K562 (cell line): ENCODE measurements around the gene TEX101. TPM values are rescaled to one million over a fixed set of nuclear protein-coding genes. Genes with fewer than 3 reads are reported as not detected.
A peak's percentile ranks its signal among the peaks of the same experiment; 100 is the strongest.

ENCODE experiments used
- ATAC-seq: fragments of 200-7000 bp; cut with Tn5 transposase; 3 replicates; pipeline ENCODE4 v1.9.1; 2020; ENCODE audit warnings: moderate library complexity
- BruUV-seq: library from RNA; stranded (reverse); fragments of 400-500 nt; replicated peaks from 2 replicates; lab custom pipeline; 2021; lab: Mats Ljungman, UMichigan
- CTCF ChIA-PET: fragments of 300-600 bp; formaldehyde crosslinking; extraction: SDS; loops from one replicate; lab custom pipeline; 2021; ENCODE audit warnings: low intra/inter-chr PET ratio; lab: Yijun Ruan, JAX
- POLR2A ChIA-PET: fragments of 300-600, 350-650 bp; sonication (Branson Sonifier 250); formaldehyde crosslinking; extraction: SDS; loops from one replicate; lab custom pipeline; 2021; ENCODE audit warnings: antibody characterized with exemption, inconsistent platforms; lab: Yijun Ruan, JAX
- DNase-seq, 4 experiments: peaks; one replicate each; pipeline versions ENCODE4 v3.0.0 to v3.0.0-alpha.2; 2011 to 2018; ENCODE audit warnings: low spot score in 3 of 4, mixed read lengths in 3 of 4; ENCODE audit errors: extremely low read depth in 1 of 4
- FAIRE-seq: peaks from 2 replicates; lab custom pipeline; 2011; peaks lifted over from hg19 to GRCh38; lab: Jason Lieb, UNC
- H2AFZ ChIP-seq: 2 replicates; pipeline ENCODE4 v1.6.0; 2011; ENCODE audit warnings: low read depth, low read length, control low read depth, inconsistent platforms
- H3K27ac ChIP-seq: fragments of 200-600 bp; 3 replicates; pipeline ENCODE4 v1.8.0; 2011; ENCODE audit warnings: low read depth, mild to moderate bottlenecking, control low read depth, inconsistent platforms, low read length, moderate library complexity, mixed read lengths; ENCODE audit errors: extremely low read depth
- H3K27me3 ChIP-seq, 2 experiments: fragments of 300-600 bp in 1 of 2; 2 replicates in 1 of 2; 3 replicates in 1 of 2; pipeline versions ENCODE4 v1.6.0 to v1.8.0; 2011; ENCODE audit warnings: inconsistent platforms in 2 of 2, low read length in 2 of 2, mild to moderate bottlenecking in 1 of 2, mixed read lengths in 1 of 2, moderate library complexity in 1 of 2; ENCODE audit not compliant: control insufficient read depth in 2 of 2, insufficient read depth in 2 of 2
- H3K36me3 ChIP-seq: fragments of 300-600 bp; 3 replicates; pipeline ENCODE4 v1.8.0; 2011; ENCODE audit warnings: mild to moderate bottlenecking, low read length, inconsistent platforms; ENCODE audit not compliant: control insufficient read depth, insufficient read depth
- H3K4me1 ChIP-seq, 2 experiments: fragments of 200-600 bp in 1 of 2; replicated peaks in 1 of 2; 2 replicates in 1 of 2; 3 replicates in 1 of 2; pipeline versions ENCODE4 v1.5.1 to v1.8.0; 2011; ENCODE audit warnings: inconsistent platforms in 2 of 2, low read length in 2 of 2, mild to moderate bottlenecking in 1 of 2, mixed read lengths in 1 of 2, moderate library complexity in 1 of 2; ENCODE audit not compliant: control insufficient read depth in 2 of 2, insufficient read depth in 2 of 2
- H3K4me2 ChIP-seq: 2 replicates; pipeline ENCODE4 v1.6.1; 2011; ENCODE audit warnings: low read length, control low read depth, inconsistent platforms, mixed read lengths; ENCODE audit not compliant: insufficient read depth
- H3K4me3 ChIP-seq: fragments of 200-600 bp; sonication (generic), shearing (Covaris generic); 2 replicates; pipeline ENCODE4 v1.5.1; 2016; ENCODE audit warnings: control low read depth, inconsistent platforms
- H3K79me2 ChIP-seq: fragments of 200-600 bp; 3 replicates; pipeline ENCODE4 v1.8.0; 2011; ENCODE audit warnings: low read length, inconsistent platforms; ENCODE audit not compliant: control insufficient read depth, insufficient read depth
- H3K9ac ChIP-seq, 2 experiments: 2 replicates each; pipeline versions ENCODE4 v1.6.0 to v1.6.1; 2011; ENCODE audit warnings: low read depth in 2 of 2, low read length in 2 of 2, control low read depth in 1 of 2, inconsistent platforms in 1 of 2, mild to moderate bottlenecking in 1 of 2, mixed read lengths in 1 of 2; ENCODE audit not compliant: insufficient read depth in 1 of 2
- H3K9me1 ChIP-seq: one replicate; pipeline ENCODE4 v1.6.0; 2011; ENCODE audit warnings: inconsistent platforms, mild to moderate bottlenecking, low read length, moderate library complexity; ENCODE audit not compliant: control insufficient read depth, insufficient read depth
- H3K9me3 ChIP-seq: replicated peaks from 2 replicates; pipeline ENCODE4 v1.5.1; 2011; ENCODE audit warnings: low read depth, low read length, inconsistent platforms; ENCODE audit not compliant: control insufficient read depth, insufficient read depth
- H4K20me1 ChIP-seq: replicated peaks from 2 replicates; pipeline ENCODE4 v1.6.1; 2011; ENCODE audit warnings: low read length, inconsistent platforms, mixed read lengths; ENCODE audit not compliant: control insufficient read depth, insufficient read depth
- ARID1B ChIP-seq: fragments of 450-650 bp; IDR thresholded peaks from 2 replicates; pipeline ENCODE4 v1.6.1; 2016; ENCODE audit warnings: antibody characterized with exemption, mild to moderate bottlenecking, inconsistent platforms
- ATF6 ChIP-seq: sonication (generic); formaldehyde crosslinking; IDR thresholded peaks from 2 replicates; pipeline ENCODE4 v1.4.0; 2020; ENCODE audit warnings: mild to moderate bottlenecking, missing genetic modification reagents
- CBFA2T2 ChIP-seq: fragments of 450-650 bp; conservative IDR thresholded peaks from 2 replicates; pipeline ENCODE4 v1.6.1; 2017; ENCODE audit warnings: mild to moderate bottlenecking
- GATA2 ChIP-seq: sonication (generic); formaldehyde crosslinking; IDR thresholded peaks from 2 replicates; pipeline ENCODE4 v1.4.0; 2020; ENCODE audit warnings: mild to moderate bottlenecking, missing genetic modification reagents
- HDAC2 ChIP-seq: fragments of 450-650 bp; IDR thresholded peaks from 2 replicates; pipeline ENCODE4 v1.6.1; 2016; ENCODE audit warnings: mild to moderate bottlenecking
- HDAC6 ChIP-seq: IDR thresholded peaks from 2 replicates; pipeline ENCODE4 v1.6.1; 2012; ENCODE audit warnings: low read depth, mild to moderate bottlenecking, control low read depth, inconsistent platforms, low read length, moderate library complexity
- MITF ChIP-seq: IDR thresholded peaks from 2 replicates; pipeline ENCODE4 v1.6.1; 2014; ENCODE audit warnings: antibody characterized with exemption
- MTA3 ChIP-seq: fragments of 450-650 bp; formaldehyde crosslinking; IDR thresholded peaks from 2 replicates; pipeline ENCODE4 v1.6.1; 2017; ENCODE audit warnings: mild to moderate bottlenecking, borderline replicate concordance
- TBP ChIP-seq: optimal IDR thresholded peaks from 2 replicates; pipeline ENCODE3; 2011; ENCODE audit warnings: low read depth, low read length, improper control_type of control experiment
- TRIM24 ChIP-seq, 2 experiments: fragments of 450-650 bp; IDR thresholded peaks; 2 replicates each; pipeline ENCODE4 v1.6.1; 2016
- ZNF592 ChIP-seq: fragments of 450-650 bp; IDR thresholded peaks from 2 replicates; pipeline ENCODE4 v1.6.1; 2017; ENCODE audit warnings: antibody characterized with exemption, mild to moderate bottlenecking
- WGBS: fragments of 100-300 bp; shearing (Covaris generic); methylation state at CpG from one replicate; pipeline ENCODE4 v1.1.6; 2016; ENCODE audit warnings: low coverage, mixed read lengths; ENCODE audit not compliant: insufficient coverage; ENCODE audit errors: missing lambda C conversion rate; 5-methylcytosine and 5-hydroxymethylcytosine counted together
- in situ Hi-C: fragments of 300-500 bp; cut with MboI; formaldehyde crosslinking; loops from 4 replicates; pipeline ENCODE4 v1.15.0; 2018; ENCODE audit warnings: inconsistent platforms, mixed read lengths
- intact Hi-C: fragments of 100-400 bp; cut with micrococcal nuclease; formaldehyde crosslinking; loops from 2 replicates; pipeline ENCODE4 v1.14.2; 2022
- polyA plus RNA-seq, 8 experiments: library from polyadenylated mRNA; depleted of rRNA in 4 of 8; stranded (reverse) in 5 of 8; unstranded in 3 of 8; fragments of >200 nt; fragmentation: Nextera tagmentation in 2 of 8; fragmentation: Illumina TruSeq in 1 of 8; extraction: Ambion mirVana in 2 of 8; extraction: Trizol in 1 of 8; gene quantifications; 2 replicates each; pipeline versions ENCODE4 v1.2.1 to v1.2.3, GENCODE V29; 2011 to 2014; ENCODE audit warnings: inconsistent platforms in 1 of 8, missing spikeins in 1 of 8
- total RNA-seq, 7 experiments: library from RNA; depleted of rRNA in 6 of 7; stranded (reverse); fragments of >200 nt in 6 of 7; fragmentation: Illumina TruSeq in 2 of 7; extraction: Trizol in 2 of 7; gene quantifications; 2 replicates each; pipeline versions ENCODE4 v1.2.1 to v1.2.3, GENCODE V29; 2011 to 2021; ENCODE audit warnings: low replicate concordance in 1 of 7

The TEX101 gene
- total and polyA plus RNA-seq, 9 of the 15 experiments (the other 6 are each of a cell fraction or from before 2014, with no cell fraction given) = 0.10 to 0.36 (median 0.14) TPM; not detected in 6

- in situ Hi-C loops = loop anchor here (5.0 kb wide), 2 partner anchors 73 to 208 kb away; no protein-coding TSS in a partner anchor
- H3K9me3 ChIP-seq = no peaks in the 10 kb centered on the region
- FAIRE-seq = peak; percentile 65
- no peaks in the 10 kb centered on the region for H3K9me1 ChIP-seq
- H4K20me1 ChIP-seq = no peaks in the 10 kb centered on the region
- H3K79me2 ChIP-seq = no peaks in the 10 kb centered on the region
- ChIA-PET POLR2A (interaction anchor here (0.6 to 0.7 kb wide), 3 partner anchors 13 to 131 kb away, joined by 3 to 4 read pairs (median 3); no protein-coding TSS in a partner anchor), CTCF (no interaction called here)
- no peaks in the 10 kb centered on the region for H3K36me3 ChIP-seq
- DNase-seq = peak in 1 of 4 experiments; percentile 62
- 12% methylated on average over 15 of the region's 15 CpGs for whole genome bisulfite sequencing
- intact Hi-C loops = loop anchor here (5.0 to 10.0 kb wide), 3 partner anchors 58 to 210 kb away; partner anchors contain the start of gene PHLDB3
- H2AFZ ChIP-seq = peak overlapping the region; percentile 7; the same call in 1 of the 2 replicates
- H3K4me1 ChIP-seq = peaks cover 3 to 10% of the 10 kb centered on the region in 2 experiments; a peak in 4 of 5 replicates
- no peak overlapping the region for H3K4me3 ChIP-seq
- no peak overlapping the region for H3K27ac ChIP-seq
- peak; percentile 62 for ATAC-seq
- no TSS peak for BruUV-seq
- peak overlapping the region; percentile 58 for H3K4me2 ChIP-seq
- H3K9ac ChIP-seq = no peak overlapping the region
- H3K27me3 ChIP-seq = no peaks in the 10 kb centered on the region
- TF ChIP-seq ARID1B = peak; percentile 92
- peak in 1 of 2 experiments; percentile 72; a peak in 2 of 4 replicates for TF ChIP-seq TRIM24 (IDR thresholded peaks at IDR 0.05)
- peak; percentile 63 for TF ChIP-seq HDAC2
- no peak for TF ChIP-seq MITF
- peak; percentile 59; the same call in 1 of the 2 replicates for TF ChIP-seq GATA2 (CRISPR knock-in tag)
- peak; percentile 82 for TF ChIP-seq CBFA2T2
- no peak for TF ChIP-seq HDAC6
- no peak for TF ChIP-seq ATF6 (CRISPR knock-in tag)
- TF ChIP-seq TBP = peak; percentile 86
- no peak for TF ChIP-seq MTA3
- no peak for TF ChIP-seq ZNF592
Measured at GRCh38 chr19:43444531-43445287, 30.0 kb downstream of the TEX101 start.
